Esophagus squamous epithelium (tissue), 5 donors: ENCODE results near the gene KRTAP19-2. TPM values are rescaled to one million over a fixed set of nuclear protein-coding genes. Genes with fewer than 3 reads are reported as not detected.

Experiments used
- DNase-seq: peaks from one replicate; lab custom pipeline; 2025; lab: John Stamatoyannopoulos, UW
- H3K27ac ChIP-seq, 4 donors: fragments of 200-600 bp; sonication (generic); one replicate each; pipeline ENCODE4 v1.5.1; 2016 to 2019; ENCODE audit warnings: mild to moderate bottlenecking in 1 of 4
- H3K27me3 ChIP-seq, 4 donors: fragments of 200-600 bp; sonication (generic); 1 replicate in 3 of 4; 2 replicates in 1 of 4; pipeline versions ENCODE4 v1.5.1 to v1.6.0; 2017 to 2021; ENCODE audit warnings: antibody characterized with exemption in 1 of 4
- H3K36me3 ChIP-seq, 3 donors: fragments of 200-600 bp; sonication (generic); one replicate each; pipeline ENCODE4 v1.5.1; 2016 to 2019
- H3K4me1 ChIP-seq, 3 donors: fragments of 200-600 bp; sonication (generic); one replicate each; pipeline ENCODE4 v1.5.1; 2017 to 2019
- H3K4me3 ChIP-seq, 4 donors: fragments of 200-600 bp; sonication (generic); 1 replicate in 3 of 4; 2 replicates in 1 of 4; pipeline ENCODE4 v1.5.1; 2016 to 2019; ENCODE audit warnings: mild to moderate bottlenecking in 2 of 4, moderate library complexity in 1 of 4
- H3K9me3 ChIP-seq, 3 donors: fragments of 200-600 bp; sonication (generic); one replicate each; pipeline ENCODE4 v1.5.1; 2016 to 2019
- POLR2A ChIP-seq, 4 donors: fragments of 450-650 bp; IDR thresholded peaks; one replicate each; pipeline ENCODE4 v1.6.1; 2017; ENCODE audit warnings: antibody characterized with exemption in 4 of 4, mild to moderate bottlenecking in 4 of 4, moderate library complexity in 3 of 4
- WGBS, 2 donors: methylation state at CpG; one replicate each; pipeline ENCODE4 v1.1.5; 2018; 5-methylcytosine and 5-hydroxymethylcytosine counted together
- intact Hi-C: fragments of 100-400 bp; cut with DNase I; formaldehyde crosslinking; loops from one replicate; pipeline ENCODE4 v1.15.0; 2022
- small RNA-seq, 4 donors: library from RNA; depleted of rRNA; stranded (forward); fragments of <200 nt; gene quantifications; one replicate each; pipeline ENCODE3, GENCODE V24; 2016
- total RNA-seq, 4 donors: library from RNA; depleted of rRNA; stranded (reverse); fragments of >200 nt; gene quantifications; one replicate each; pipeline ENCODE4 v1.1.0, GENCODE V29; 2016
- TF ChIP-seq, protein P1 (sequence below), 6 experiments: fragments of 450-650 bp in 4 of 6; fragments of 200-600 bp in 2 of 6; sonication (generic) in 2 of 6; IDR thresholded peaks; one replicate each; pipeline ENCODE4 v1.5.1; 2016 to 2019; ENCODE audit warnings: antibody characterized with exemption in 6 of 6, mild to moderate bottlenecking in 4 of 6, moderate library complexity in 4 of 6
- donor health status: DM: yes; HTN: yes; CAD: no.

The KRTAP19-2 gene
- total RNA-seq, 4 donors from 2014 or later: not detected

DNA sequence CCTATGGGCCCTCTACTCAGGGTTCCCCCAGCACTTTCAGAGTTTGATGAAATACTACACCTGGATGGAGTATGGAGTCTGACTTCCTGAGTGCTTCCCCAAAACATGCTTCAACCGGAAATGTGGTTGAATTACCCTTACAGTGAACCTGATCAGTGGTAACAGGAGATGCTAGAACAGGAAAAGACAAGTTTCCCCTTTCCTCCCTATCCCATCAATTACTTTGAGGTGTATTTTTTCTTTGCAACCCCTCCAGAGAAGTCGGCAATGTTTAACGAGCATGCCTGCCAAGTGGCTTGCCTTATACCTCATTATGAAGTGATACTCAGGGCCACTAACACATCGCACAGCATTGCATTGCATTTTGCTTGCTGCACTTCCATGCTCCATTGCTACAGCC is 40.2 kb downstream of the KRTAP19-2 start:
- 27 to 48% methylated on average over 4 of the region's 4 CpGs for WGBS, 2 donors
- H3K36me3 ChIP-seq: no peaks in the 10 kb centered on the region
- TF ChIP-seq, protein P1, sequence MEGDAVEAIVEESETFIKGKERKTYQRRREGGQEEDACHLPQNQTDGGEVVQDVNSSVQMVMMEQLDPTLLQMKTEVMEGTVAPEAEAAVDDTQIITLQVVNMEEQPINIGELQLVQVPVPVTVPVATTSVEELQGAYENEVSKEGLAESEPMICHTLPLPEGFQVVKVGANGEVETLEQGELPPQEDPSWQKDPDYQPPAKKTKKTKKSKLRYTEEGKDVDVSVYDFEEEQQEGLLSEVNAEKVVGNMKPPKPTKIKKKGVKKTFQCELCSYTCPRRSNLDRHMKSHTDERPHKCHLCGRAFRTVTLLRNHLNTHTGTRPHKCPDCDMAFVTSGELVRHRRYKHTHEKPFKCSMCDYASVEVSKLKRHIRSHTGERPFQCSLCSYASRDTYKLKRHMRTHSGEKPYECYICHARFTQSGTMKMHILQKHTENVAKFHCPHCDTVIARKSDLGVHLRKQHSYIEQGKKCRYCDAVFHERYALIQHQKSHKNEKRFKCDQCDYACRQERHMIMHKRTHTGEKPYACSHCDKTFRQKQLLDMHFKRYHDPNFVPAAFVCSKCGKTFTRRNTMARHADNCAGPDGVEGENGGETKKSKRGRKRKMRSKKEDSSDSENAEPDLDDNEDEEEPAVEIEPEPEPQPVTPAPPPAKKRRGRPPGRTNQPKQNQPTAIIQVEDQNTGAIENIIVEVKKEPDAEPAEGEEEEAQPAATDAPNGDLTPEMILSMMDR (IDR thresholded peaks at IDR 0.05): no peak
- no peak for TF ChIP-seq POLR2A (IDR thresholded peaks at IDR 0.05)
- no peak for DNase-seq
- intact Hi-C loops: no loop called here
- no peak overlapping the region for H3K4me3 ChIP-seq
- no peaks in the 10 kb centered on the region for H3K4me1 ChIP-seq
- H3K27me3 ChIP-seq: no peaks in the 10 kb centered on the region
- H3K27ac ChIP-seq: no peak overlapping the region
- H3K9me3 ChIP-seq: no peaks in the 10 kb centered on the region

DNA sequence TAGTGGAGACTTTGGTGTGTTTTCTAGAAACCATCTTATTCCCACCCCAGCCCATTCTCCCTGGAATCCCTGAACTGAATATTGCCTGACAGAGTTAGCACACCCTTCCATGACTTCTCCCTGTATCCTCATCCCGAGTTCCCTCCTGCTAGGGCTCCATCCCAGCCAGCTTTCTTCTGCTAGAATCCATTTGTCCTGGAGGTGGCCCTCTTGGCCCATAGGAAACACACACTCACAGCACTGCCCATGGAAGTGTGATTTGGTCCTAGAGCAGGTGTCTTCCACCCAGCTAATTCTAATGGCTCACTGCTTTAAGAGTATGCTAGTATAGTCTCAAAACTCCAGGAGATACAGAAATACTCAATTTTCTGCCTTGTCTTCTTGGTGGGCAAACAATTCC is 43.0 kb downstream of the KRTAP19-2 start:
- TF ChIP-seq, protein P1 (IDR thresholded peaks at IDR 0.05): no peak
- TF ChIP-seq POLR2A (IDR thresholded peaks at IDR 0.05): no peak
- intact Hi-C loops: no loop called here
- Histone ChIP-seq H3K4me3 (no peak overlapping the region), H3K36me3 (no peaks in the 10 kb centered on the region), H3K27me3 (no peaks in the 10 kb centered on the region), H3K27ac (no peak overlapping the region), H3K4me1 (no peaks in the 10 kb centered on the region), H3K9me3 (no peaks in the 10 kb centered on the region)
- no peak for DNase-seq
- WGBS, 2 donors: 56 to 57% methylated on average over 1 of the region's 1 CpG

DNA sequence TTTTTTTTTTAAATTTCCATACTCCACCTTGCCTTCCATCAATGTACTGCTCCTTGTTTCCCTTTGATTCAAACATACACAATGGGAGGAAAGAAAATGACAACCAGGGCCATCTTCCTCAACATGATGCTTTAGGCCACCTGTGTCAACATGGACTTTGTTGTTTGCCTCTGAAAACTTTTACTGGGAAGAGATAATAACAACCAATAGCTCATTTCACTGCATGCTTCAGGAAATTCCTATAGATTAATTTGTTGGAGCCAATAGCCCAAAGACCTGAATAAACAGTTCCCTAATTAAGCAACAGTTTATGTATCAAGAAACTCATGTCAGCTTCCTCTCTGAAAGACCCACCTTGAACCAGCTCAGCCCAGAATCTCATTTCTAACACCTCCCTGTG is 44.0 kb downstream of the KRTAP19-2 start:
- Histone ChIP-seq H3K27me3 (no peaks in the 10 kb centered on the region), H3K4me3 (no peak overlapping the region), H3K27ac (no peak overlapping the region), H3K9me3 (no peaks in the 10 kb centered on the region), H3K36me3 (no peaks in the 10 kb centered on the region), H3K4me1 (no peaks in the 10 kb centered on the region)
- TF ChIP-seq, protein P1 (IDR thresholded peaks at IDR 0.05): no peak
- no peak for TF ChIP-seq POLR2A (IDR thresholded peaks at IDR 0.05)
- no peak for DNase-seq
- intact Hi-C loops: no loop called here

DNA sequence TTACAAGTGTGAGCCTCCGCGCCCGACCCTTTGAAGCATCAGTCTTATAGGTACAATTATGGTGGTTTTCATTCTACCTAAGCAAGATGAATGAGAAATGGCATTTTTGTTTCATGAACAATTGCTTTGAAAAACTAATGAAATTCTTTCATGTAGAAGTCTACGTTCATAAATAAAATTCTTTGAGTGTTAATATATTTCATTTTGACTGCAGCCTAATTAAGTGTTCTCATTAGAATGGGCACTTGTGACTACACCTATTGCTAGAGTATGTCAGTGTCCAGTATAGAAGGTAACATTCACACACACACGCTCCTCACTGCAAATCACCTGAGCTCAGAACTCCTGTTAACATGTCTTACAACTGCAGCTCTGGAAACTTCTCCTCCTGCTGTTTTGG is 47.3 kb downstream of the KRTAP19-2 start, which contains the start of gene KRTAP15-1:
Gene KRTAP15-1 (plus strand): TSS at position 301 of the 400 bp plus-strand sequence. CDS start 53 bp downstream, at position 354.
- TF ChIP-seq, protein P1 (IDR thresholded peaks at IDR 0.05): no peak
- TF ChIP-seq POLR2A (IDR thresholded peaks at IDR 0.05): no peak
- intact Hi-C loops: no loop called here

More for the DNA sequence above, 47.3 kb downstream of the KRTAP19-2 start, which contains the start of gene KRTAP15-1:
- Histone ChIP-seq H3K27ac (no peak within 1 kb of the TSS), H3K4me3 (no peak within 1 kb of the TSS), H3K27me3 (no peaks in the 10 kb centered on the region), H3K36me3 (no peaks in the 10 kb centered on the region), H3K4me1 (no peaks in the 10 kb centered on the region), H3K9me3 (no peaks in the 10 kb centered on the region)
- 86 to 88% methylated on average over 5 of the region's 5 CpGs for WGBS, 2 donors
- DNase-seq: no peak

Small RNA genes within 50 kb of the gene (small RNA-seq; reads per million reads assigned to genes)
- gene AP000567.1: 0 reads per million in 4 donors
- 0 reads per million in 4 donors for gene KRTAP19-10P
- 0 reads per million in 4 donors for gene KRTAP19-11P
- 0 reads per million in 4 donors for gene KRTAP19-9P

Other genes with a start within 250 kb of the KRTAP19-2 start
- gene KRTAP24-1, start 204.5 kb downstream of the KRTAP19-2 start, total RNA-seq: not detected
- not detected for gene KRTAP25-1, start 197.9 kb downstream of the KRTAP19-2 start, total RNA-seq
- gene KRTAP26-1, start 167.1 kb downstream of the KRTAP19-2 start, total RNA-seq: not detected
- not detected for gene KRTAP27-1, start 149.7 kb downstream of the KRTAP19-2 start, total RNA-seq
- gene KRTAP23-1, start 138.8 kb downstream of the KRTAP19-2 start, total RNA-seq: not detected
- gene KRTAP13-2, start 115.2 kb downstream of the KRTAP19-2 start, total RNA-seq: not detected
- not detected for gene KRTAP13-1, start 91.4 kb downstream of the KRTAP19-2 start, total RNA-seq
- not detected for gene KRTAP13-3, start 61.5 kb downstream of the KRTAP19-2 start, total RNA-seq
- not detected for gene KRTAP13-4, start 57.2 kb downstream of the KRTAP19-2 start, total RNA-seq
- gene KRTAP15-1, start 47.2 kb downstream of the KRTAP19-2 start, total RNA-seq: not detected
- gene KRTAP19-1, start 7.1 kb downstream of the KRTAP19-2 start, total RNA-seq: not detected
- gene KRTAP19-3, start 4.6 kb upstream of the KRTAP19-2 start, total RNA-seq: not detected
- gene KRTAP19-4, start 9.7 kb upstream of the KRTAP19-2 start, total RNA-seq: not detected
- gene KRTAP19-5, start 14.7 kb upstream of the KRTAP19-2 start, total RNA-seq: not detected
- gene KRTAP19-6, start 54.4 kb upstream of the KRTAP19-2 start, total RNA-seq: not detected
- gene KRTAP19-7, start 73.9 kb upstream of the KRTAP19-2 start, total RNA-seq: not detected
- gene KRTAP22-2, start 103.0 kb upstream of the KRTAP19-2 start, total RNA-seq: not detected
- not detected for gene KRTAP6-3, start 105.0 kb upstream of the KRTAP19-2 start, total RNA-seq
- not detected for gene KRTAP6-2, start 111.5 kb upstream of the KRTAP19-2 start, total RNA-seq
- not detected for gene KRTAP22-1, start 113.7 kb upstream of the KRTAP19-2 start, total RNA-seq
- gene KRTAP6-1, start 126.5 kb upstream of the KRTAP19-2 start, total RNA-seq: not detected
- gene KRTAP20-1, start 129.0 kb upstream of the KRTAP19-2 start, total RNA-seq: not detected
- gene KRTAP20-4, start 133.2 kb upstream of the KRTAP19-2 start, total RNA-seq: not detected
- not detected for gene KRTAP20-2, start 147.8 kb upstream of the KRTAP19-2 start, total RNA-seq
- gene KRTAP20-3, start 155.4 kb upstream of the KRTAP19-2 start, total RNA-seq: not detected
- gene KRTAP21-3, start 231.3 kb upstream of the KRTAP19-2 start, total RNA-seq: not detected